GM19467 (cell line): ENCODE data around the gene HCFC1.

ENCODE experiments used
- ATAC-seq: cut with Tn5 transposase; IDR thresholded peaks from one replicate; pipeline ENCODE4 v1.9.1; 2021; ENCODE audit warnings: mild to moderate bottlenecking, moderate library complexity; ENCODE audit not compliant: unreplicated experiment

Gene HCFC1

DNA sequence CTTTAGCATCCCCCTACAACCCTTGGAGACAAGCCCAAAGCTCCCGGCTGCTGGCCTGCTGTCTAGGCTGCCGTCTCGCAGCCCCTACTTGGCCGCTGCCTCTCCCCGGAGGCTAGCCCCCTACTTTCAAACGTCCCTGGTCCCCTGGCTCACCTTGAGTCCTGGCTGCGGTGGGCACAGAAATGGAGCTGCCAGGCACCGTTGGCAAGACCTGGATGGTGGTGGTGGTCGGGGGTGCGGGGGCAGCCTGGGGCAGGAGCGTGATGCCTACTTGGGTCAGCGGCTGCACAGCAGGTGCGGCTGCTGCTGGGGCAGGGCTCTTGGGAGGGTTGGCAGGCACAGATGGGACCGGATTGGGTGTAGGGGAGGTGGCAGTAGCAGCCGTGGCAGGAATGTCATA is 12.0 kb downstream of the HCFC1 start:
- no peak for ATAC-seq

DNA sequence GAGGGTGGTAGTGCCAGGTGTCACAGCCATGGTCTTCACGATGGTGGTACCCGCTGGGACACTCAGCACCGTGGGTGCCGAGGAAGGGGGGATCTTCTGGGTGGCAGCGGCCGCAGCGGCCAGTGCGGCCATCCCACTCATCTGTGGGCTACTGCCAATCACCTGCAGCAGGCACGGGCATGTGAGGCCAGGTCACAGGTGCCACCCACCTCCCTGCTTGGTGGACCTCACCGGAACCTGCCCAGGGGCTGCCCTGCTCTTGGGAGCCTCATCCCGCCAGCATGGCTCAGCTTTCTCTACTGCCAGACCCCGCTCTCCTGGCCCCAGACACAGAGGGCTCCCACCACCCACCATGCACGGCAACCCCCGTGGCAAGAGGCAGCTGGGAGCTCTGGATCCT is 13.0 kb downstream of the HCFC1 start:
- ATAC-seq: no peak

DNA sequence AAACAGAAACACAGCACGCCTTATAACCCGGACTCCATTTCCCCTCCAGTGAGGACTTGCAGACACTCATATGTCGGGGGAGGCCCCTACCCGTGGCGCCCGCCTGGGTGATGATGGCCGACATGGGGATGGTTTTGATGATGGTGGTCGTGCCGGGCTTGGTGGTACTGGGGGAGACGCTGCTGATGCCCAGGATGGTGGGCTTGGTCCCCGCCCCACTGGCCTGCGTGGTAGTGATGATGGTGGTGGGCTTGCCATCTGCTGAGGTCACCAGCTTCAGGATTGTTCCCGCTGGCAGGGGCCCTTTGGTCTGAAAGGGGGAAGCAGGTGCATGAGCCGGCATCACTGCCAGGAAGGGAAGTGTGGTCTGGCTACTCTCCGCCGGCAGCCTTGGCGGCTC is 14.4 kb downstream of the HCFC1 start:
- no peak for ATAC-seq

DNA sequence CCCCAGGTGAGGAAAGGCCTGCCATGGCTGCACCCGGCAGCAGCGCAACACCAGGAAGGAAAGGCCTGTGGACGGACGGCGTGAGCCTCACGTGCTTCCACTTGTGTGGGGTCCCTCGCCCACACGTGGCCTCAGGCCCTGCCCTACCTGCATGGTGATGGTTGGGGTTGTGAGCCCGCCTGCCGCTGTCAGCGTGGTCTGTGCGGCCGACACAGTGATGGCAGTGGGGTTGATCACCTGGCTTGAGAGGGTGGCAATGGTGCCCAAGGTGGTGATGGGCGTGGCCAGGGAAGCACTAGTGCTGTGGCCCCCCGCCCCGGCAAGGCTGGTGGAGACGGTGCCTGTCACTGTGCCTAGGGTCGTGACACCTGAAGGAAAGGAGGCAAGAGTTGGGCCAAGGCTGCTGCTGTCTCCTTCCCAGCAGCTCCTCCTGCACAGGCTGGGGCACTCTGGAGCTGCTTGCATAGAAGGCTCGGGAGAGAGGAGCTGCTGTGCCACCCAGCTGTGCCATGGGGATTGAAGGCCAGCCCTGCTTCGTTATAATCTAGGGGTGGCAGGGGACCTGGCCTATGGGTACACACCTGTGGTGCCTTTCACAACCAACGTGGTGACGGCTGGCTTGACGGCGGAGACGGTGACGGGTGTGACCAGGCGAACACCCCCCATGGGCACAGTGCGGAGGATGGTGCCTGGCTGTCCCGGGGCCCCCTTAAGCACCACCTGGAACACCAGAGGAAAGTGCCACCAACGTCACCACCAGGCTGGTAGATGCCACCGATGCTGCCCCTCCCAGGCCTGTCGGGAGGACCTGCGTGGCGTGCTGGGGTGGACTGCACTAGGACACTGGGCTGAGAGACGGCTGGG is 15.3 kb downstream of the HCFC1 start:
- ATAC-seq: no peak

DNA sequence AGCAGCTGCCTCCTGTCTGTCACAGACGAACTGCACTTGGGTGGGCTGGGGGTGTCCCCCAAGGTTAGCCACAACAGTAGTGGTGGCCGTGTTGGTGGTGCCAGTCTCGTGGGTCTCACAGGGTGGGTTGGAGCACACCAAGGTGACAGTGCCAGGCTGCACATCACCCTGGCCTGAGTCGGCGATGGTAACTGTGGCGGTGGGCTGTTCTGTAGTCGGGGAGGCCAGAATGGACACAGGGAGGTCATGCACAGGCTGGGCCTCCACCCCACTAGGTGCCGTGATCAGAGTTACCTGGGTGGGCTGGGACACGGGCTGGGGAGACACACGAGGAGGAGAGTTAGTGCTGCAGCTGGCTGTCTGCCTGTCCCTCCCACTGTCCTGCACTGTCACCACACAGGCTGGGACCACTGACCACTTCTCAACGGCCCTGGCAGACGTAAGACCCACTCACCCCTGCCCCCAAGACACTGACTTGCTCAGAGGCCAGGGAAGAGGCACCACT is 16.3 kb downstream of the HCFC1 start:
- no peak for ATAC-seq

DNA sequence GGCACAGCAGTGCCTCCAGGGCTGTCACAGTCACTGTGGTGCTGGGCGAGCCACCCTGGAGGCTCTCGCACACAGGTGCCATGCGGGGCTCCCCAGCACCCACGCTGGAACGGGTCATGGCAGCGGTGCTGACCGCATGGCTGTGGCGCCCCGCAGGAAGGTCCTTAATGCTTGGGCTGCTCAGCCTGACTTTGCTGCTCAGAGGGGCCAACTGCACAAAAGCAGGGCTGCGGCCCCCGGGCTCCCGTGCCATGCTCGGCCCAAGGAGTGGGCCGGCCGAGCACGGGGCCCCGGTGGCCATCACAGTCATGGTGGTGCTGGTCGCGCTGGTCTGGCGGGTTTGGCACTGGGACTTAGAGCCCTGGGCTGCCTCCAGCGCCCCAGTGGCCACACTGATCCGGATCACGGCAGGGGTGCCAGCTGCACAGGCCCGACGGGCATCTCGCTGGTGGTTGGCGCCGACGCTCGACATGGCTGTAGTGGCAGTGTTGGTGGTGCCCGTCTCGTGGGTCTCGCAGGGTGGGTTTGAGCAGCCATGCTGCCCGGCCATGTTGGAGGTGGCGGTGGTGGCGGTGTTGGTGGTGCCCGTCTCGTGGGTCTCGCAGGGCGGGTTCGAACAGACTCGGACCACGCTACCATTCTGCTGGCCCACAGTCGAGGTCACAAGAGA is 16.9 kb downstream of the HCFC1 start:
- no peak for ATAC-seq

DNA sequence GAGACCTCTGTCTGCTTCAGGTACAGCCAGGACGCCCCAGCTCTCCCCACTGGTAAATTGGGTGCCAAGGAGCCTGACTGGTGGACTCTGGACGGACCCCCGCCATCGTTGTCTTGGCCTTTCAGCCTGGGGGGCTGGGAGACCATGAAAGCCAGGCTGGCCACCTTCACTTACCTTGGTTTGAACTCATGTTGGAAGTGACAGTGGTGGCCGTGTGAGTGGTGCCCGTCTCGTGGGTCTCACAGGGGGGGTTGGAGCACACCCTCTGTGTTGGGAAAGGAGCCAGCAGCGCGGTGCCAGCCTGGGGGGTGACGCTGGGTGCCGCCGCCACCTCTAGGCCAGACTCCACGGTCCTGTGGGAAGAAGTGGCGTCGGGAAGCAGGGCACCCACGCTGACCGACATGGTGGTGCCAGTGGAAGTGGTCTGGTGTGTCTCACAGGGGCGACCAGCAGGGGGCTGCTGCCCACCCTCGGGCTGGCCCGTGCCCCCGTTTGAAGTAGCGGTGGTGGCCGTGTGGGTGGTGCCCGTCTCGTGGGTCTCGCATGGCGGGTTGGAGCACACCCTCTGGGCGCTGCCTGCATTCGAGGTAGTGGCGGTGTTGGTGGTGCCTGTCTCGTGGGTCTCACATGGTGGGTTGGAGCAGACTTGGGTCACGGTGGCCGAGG is 17.6 kb downstream of the HCFC1 start:
- no peak for ATAC-seq

DNA sequence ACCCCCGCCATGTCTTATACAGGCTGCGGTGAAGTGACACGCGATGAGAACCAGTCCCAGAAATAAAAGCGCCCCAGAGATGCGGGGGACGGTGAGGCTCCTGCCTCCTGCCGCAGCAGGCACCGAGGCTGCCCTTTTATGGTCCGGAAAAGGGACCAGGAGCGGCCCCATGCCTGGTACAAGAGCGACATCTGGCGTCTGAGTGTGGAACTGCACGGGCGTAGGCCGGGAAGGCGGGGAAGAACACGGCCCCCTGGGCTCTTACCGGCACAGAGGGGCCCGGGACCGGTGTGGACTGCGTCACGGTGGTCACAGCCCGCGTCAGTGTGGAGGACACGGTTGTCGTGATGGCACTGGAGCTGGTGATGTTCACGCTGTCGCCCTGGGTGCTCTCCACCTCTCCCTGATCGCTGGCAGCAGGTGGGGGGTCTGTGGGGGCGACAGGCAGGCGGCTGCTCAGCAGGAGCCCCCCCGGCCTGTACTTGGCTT is 18.2 kb downstream of the HCFC1 start:
- no peak for ATAC-seq

DNA sequence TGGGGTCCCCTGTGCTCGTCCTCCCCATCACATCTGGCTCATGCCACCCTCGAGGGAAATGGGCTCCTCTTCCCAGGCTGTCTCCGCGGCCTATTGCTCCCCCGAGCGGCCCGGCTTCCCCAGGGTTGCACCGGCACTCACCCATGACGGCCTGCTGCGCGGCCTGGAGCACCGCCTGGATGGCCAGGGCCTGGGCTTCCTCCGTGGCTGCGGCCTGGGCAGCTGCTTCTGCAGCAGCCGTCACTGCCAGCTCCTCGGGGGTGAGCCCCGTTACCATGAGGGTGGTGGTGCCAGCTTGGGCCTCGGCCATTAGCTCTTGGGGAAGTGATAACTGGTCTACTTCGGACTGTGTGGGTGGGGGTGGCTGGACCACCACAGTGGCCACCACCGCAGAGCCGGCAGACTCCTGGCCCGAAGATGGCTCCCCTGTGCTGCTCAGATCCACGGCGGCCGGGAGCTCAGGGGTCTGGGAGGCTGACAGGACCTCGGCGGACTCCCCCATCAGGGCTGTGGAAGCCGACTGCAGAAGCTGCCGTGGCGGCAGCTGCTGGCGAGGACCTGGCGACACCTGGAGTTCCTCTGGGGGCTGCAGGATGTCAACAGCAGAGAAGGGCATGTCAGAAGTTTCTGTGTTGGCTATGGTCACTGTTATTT is 19.1 kb downstream of the HCFC1 start:
- ATAC-seq: no peak

DNA sequence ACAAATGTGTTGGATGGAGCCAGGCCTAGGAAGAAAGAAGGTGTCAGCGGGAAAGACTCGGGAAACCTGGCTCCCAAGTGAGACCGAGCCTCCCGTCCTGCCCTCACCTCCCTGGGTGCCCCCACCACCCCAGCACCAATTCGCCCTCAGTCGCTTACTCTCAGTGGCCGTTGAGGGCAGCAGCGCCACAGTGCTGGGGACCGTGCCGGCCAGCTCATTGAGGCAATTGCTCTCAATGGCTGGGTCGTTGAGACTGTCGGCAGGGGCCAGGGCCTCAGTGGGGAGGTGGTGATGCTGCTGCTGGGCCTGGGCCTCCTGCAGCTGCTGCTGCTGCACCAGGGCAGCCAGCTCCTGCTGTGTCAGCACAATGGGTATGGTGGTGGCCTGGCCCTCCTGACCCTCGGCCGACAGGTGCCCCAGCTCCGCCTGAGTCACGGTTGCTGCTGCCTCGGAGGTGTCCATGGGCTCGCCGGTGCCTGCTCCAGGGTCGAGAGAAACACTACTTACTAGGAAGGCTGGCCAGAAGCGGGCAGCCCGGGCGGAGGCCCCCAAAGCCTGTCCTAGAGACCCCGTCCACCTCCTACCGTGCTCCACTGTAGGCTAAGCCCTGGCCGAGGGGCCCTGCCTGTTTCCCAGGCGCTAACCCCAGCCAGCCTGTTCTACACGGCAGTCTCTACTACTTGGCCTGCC is 19.8 kb downstream of the HCFC1 start:
- ATAC-seq: no peak

DNA sequence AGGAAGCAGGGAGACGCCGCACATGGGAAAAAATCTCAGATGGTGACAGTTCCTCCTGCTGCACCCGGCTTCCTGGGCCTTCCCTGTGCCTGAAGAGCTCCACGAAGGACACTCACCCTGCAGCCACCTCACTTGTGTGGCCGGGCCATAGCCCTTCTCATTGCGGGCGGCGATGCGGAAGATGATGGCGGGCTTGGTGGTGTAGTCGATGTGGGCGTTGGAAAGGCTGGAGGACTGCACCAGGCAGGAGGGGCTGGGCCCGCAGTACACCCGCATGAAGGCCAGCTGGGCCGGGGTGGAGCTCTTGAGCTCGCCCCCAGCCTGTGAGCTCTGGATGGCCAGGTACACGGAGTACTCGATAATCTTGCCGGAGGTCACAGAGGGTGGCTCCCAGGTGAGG is 21.5 kb downstream of the HCFC1 start:
- ATAC-seq: no peak

DNA sequence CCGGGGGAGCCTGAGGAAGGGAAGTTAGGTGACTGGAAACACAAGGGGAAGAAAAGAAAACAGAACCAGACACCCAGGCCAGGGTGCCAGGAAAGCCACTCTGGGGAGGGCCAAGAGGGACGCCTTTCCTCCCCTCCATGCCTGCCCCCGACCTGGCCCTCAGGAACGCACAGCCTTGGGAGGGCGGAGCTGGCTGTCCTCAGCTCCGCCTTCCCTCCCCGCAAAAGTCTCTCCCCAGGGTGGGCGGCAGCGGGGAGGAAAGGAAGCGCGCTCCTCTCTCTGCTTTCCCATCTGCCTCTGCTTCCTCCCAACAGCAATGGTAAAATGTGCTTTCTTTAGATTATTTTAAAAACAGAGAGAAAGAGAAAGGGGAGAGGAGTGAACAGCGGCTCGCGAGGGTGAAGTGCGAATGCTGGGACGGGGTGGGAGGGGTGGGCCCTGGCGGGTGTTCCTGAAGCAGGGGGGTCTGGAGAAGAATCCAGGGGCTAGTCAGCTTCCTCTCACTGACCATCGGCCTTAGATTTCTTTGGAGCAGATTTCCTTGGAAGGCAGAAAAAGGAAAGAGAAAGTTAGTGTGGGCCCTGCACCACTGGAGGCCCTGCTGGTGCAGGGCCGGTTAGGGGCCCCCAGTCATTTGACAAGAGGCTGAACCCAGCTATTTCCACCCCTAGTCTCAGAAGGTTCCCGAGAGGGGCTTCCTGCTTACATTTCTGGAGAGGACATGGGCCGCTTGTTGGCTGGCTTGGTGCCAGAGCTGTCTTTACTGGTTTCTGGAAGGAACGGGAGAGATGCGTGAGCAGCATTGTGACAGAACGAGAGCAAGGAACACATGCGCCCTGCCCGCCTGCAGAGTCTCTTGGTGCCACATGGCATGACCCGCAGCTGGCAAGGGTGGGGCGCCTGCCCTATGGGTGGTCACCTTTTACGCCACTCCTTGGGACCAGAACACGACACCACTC is 22.5 kb downstream of the HCFC1 start:
- ATAC-seq: no peak

DNA sequence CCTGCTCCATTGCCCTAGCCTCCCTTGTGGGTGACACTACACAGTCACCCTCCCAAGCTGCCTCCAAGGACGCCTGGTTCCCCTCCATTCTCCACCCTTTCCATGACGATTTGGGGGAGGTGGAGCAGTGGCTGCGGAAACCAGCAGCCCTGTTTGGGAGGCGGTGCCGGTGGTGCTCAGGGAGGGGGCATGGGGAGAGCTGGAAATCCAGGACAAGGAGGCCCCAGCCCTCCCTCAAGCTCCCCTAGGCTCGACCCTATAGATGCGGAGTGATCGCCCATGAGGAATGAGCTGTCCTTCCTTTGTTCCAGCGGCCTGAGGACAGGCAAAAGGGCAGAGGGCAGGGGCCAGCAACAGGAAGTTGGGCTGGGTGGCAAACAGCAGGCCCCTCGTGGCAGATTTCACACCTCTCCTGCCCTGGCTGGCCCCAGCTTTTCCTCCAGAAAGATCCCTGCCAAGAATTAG is 23.6 kb downstream of the HCFC1 start:
- ATAC-seq: no peak

DNA sequence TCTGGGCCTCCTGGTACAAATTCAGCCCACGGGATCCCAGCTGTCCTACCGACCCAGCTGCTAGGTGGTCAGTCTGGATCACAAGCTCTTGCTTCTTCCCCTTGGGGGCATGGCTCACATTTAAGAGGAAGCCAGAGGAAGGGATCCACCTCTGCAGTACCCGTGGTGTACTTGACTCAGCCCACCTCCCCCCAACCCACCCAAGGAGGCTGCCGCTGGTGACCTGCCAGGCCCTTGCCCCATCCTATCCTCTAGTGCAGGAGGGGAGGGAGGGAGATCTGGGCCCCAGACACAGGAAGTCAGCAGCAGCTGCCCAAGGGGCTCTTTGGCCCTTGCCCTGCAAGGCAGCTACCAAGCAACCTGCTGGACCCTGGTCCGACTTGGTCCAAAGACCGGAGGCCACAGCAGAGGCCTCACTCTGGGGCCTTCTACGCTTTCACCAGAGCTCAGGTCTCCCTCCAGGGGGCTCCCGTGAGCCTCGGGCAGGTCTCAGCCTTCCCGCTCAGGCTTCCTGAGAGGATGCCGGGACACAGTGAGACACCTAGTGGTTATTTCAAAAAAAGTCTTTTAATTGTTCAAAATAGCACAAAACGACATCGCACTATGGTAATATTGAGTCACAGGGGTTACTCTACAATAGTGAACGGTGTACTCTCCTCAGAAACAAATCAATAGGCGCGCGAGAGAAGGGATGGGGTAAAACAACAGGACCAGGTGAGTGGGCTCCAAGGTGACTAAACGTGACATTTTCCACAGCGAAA is 24.4 kb downstream of the HCFC1 start:
- ATAC-seq: no peak

DNA sequence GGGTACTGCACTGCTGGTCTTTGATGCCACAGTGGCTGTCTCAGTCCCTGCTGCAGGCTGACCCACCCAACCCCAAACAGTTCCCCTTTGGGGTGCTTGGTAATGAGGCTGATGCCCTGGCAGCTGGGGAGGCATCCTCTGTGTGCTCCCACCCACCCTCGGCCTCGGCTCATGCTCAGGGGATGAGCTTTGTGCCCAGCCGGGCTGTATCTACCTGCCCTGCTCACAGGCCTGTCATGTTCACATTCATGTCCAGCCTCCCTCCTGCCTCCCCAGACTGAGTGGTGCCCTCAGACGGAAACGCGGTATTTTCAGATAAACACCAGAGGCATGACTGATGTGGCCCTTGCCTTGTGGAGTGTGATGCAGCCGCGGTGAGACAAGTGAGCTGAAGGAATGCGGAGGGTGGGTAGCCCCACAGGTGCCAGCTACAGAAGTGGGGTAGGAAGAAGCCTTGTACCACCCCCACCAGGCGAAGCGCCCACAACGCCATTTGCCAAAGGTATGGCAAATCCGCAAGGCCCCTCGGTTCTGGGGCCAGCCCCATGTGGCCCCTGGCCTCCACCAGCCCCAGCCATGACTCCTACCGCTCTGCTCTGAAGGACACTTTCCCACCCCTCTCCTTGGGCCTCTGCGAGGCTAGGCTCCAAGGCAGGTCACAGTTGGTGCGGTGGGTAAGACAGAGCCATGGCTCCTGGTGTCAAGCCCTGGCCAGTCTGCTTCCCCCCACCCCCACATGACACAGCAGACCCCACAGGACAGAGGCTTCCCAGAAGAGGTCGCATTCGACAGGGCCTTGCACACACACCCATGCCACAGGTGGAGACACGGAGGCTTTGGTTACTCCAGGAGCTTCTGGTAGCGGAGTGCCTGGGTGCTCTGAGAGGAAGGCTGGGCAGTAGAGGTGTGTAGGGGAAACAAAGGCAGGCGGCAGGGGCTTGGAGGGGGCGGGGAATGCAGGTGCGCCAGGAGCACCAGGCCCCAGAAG is 25.4 kb downstream of the HCFC1 start:
- ATAC-seq: no peak

DNA sequence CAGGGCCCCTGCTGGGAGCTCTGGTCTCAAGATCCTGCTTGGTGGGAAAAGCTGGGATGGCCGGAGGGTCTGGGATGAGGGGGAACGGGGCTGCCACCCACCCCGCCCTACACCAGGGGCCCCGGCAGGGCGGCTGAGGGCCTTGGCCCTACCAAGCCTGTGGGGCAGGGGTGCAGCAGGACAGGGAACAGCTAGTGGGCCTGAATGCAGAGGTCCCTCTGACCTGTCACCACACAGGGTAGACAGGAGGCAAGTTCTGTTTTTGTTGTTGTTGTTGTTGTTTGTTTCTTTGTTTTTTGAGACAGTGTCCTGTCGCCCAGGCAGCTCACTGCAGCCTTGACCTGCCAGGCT is 26.8 kb downstream of the HCFC1 start:
- ATAC-seq: no peak

DNA sequence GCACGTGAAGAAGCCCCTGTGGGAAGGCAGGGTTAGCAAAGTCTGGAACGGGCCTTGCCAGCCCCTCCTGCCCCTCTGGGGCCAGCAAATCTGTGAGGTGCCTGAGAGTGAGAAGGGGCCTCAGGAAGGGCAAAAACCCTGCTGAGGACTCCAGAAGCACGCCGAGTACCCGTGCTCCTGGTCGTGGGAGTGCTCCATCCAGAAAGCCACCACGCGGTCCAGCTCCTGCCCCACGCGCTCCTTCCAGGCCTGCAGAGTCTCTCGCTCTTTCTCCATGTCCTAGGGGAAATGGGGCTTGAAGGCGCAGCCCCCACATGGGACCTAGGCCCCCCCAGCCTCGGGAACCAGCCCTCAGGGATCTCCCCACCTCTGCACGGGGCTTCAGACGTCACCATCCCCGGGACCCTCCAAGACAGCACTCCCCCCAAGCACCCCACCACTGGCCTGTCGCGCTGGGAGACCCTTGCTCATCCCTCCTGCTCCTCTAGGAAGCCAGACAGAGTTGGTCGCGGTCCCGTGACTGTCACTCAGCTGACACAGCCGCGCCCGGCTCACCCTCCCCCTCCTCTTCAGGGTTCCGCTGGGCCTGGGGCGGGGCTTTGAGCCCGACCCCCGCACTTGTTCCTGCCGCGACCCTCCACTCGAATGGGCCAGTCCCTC is 27.3 kb downstream of the HCFC1 start, which contains the start of gene RENBP:
Gene RENBP (minus strand): TSS at position 504 of the 660 bp plus-strand sequence. CDS start 33 bp downstream, at position 471.
- ATAC-seq: no peak
